Lower leg skin (tissue), 3 donors: Measurements from ENCODE around the gene ST14.

Source experiments
- CTCF ChIP-seq, 3 donors: fragments of 450-650 bp; IDR thresholded peaks; one replicate each; pipeline ENCODE4 v1.5.1; 2016; ENCODE audit warnings: antibody characterized with exemption in 3 of 3, mild to moderate bottlenecking in 3 of 3, moderate library complexity in 2 of 3
- POLR2A ChIP-seq, 2 donors: fragments of 450-650 bp; IDR thresholded peaks; one replicate each; pipeline ENCODE4 v1.6.1; 2016 to 2017; ENCODE audit warnings: antibody characterized with exemption in 2 of 2, mild to moderate bottlenecking in 1 of 2, moderate library complexity in 1 of 2

GRCh38 chr11:130114281-130114680 lies 45.3 kb upstream of the ST14 start:
- TF ChIP-seq CTCF (IDR thresholded peaks at IDR 0.05), result no peak
- TF ChIP-seq POLR2A (IDR thresholded peaks at IDR 0.05), result no peak
